Body of pancreas (tissue), 4 donors: ENCODE results near the gene QARS1. TPM values are rescaled to one million over a fixed set of nuclear protein-coding genes. Genes with fewer than 3 reads are reported as not detected.

ENCODE experiments used
- ATAC-seq: fragments of 150-250 bp; one replicate; pipeline ENCODE4 v1.9.1; 2016
- DNase-seq, 4 donors: peaks; one replicate each; pipeline ENCODE4 v3.0.0-alpha.2; 2019
- H3K27ac ChIP-seq, 4 donors: fragments of 200-600 bp; sonication (generic); 1 replicate in 3 of 4; 2 replicates in 1 of 4; pipeline versions ENCODE4 v1.5.1 to v1.6.1; 2016 to 2019; ENCODE audit warnings: mild to moderate bottlenecking in 1 of 4, mixed read lengths in 1 of 4, moderate library complexity in 1 of 4
- H3K27me3 ChIP-seq, 2 donors: fragments of 200-600 bp; sonication (generic); one replicate each; pipeline ENCODE4 v1.6.0; 2016; ENCODE audit warnings: mild to moderate bottlenecking in 1 of 2
- H3K36me3 ChIP-seq, 2 donors: fragments of 200-600 bp; sonication (generic); replicated peaks in 1 of 2; 2 replicates each; pipeline ENCODE4 v1.5.1; 2016; ENCODE audit warnings: low read depth in 2 of 2; ENCODE audit not compliant: insufficient read depth in 1 of 2
- H3K4me1 ChIP-seq: fragments of 200-600 bp; sonication (generic); one replicate; pipeline ENCODE4 v1.6.0; 2016
- H3K4me3 ChIP-seq, 2 donors: fragments of 200-600 bp; sonication (generic); 1 replicate in 1 of 2; 2 replicates in 1 of 2; pipeline ENCODE4 v1.5.1; 2016 to 2019
- H3K9me3 ChIP-seq, 3 donors: fragments of 200-600 bp; sonication (generic); 1 replicate in 2 of 3; 2 replicates in 1 of 3; pipeline ENCODE4 v1.5.1; 2016
- POLR2A ChIP-seq, 3 donors: fragments of 450-650 bp; IDR thresholded peaks; one replicate each; pipeline ENCODE4 v1.6.1; 2016; ENCODE audit warnings: antibody characterized with exemption in 3 of 3, mild to moderate bottlenecking in 2 of 3
- WGBS, 2 donors: methylation state at CpG; one replicate each; pipeline ENCODE4 v1.1.5; 2017; 5-methylcytosine and 5-hydroxymethylcytosine counted together
- intact Hi-C: fragments of 100-400 bp; cut with DNase I; formaldehyde crosslinking; loops from one replicate; pipeline ENCODE4 v1.15.1; 2023
- total RNA-seq, 2 donors: library from RNA; depleted of rRNA; stranded (reverse); fragments of >200 nt; gene quantifications; one replicate each; pipeline ENCODE4 v1.1.0, GENCODE V29; 2016
- TF ChIP-seq, protein P1 (sequence below), 7 experiments: fragments of 450-650 bp in 4 of 7; fragments of 200-600 bp in 3 of 7; sonication (generic) in 3 of 7; IDR thresholded peaks; one replicate each; pipeline ENCODE4 v1.5.1; 2016 to 2019; ENCODE audit warnings: antibody characterized with exemption in 7 of 7

QARS1 gene
- total RNA-seq, 2 donors from 2014 or later: 135 to 223 TPM

DNA sequence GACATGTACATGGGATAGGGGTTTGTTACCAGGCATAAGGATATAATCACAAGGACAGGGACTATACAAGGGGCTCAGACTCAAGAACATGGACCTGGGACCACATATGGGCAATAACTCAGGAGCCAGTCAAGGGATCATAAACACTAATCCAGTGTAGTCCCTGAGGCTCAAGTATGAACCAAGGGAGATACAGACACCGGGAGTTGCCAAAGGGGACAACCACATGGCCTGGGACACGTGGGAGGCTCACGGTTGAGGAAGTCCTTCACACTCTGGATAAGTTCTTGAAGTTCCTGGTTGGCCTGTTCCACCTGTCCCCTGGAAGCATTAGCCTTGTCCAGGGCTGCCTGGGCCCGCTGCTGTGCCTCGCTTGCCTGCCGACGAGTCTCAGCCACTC, 17.9 kb upstream of the QARS1 start:
- no peaks in the 10 kb centered on the region for H3K9me3 ChIP-seq
- no peak overlapping the region for H3K4me3 ChIP-seq
- peaks cover 20% of the 10 kb centered on the region for H3K4me1 ChIP-seq
- intact Hi-C loops: no loop called here
- ATAC-seq (no peak), DNase-seq (no peak)
- no peak for TF ChIP-seq POLR2A (IDR thresholded peaks at IDR 0.05)
- TF ChIP-seq, protein P1, sequence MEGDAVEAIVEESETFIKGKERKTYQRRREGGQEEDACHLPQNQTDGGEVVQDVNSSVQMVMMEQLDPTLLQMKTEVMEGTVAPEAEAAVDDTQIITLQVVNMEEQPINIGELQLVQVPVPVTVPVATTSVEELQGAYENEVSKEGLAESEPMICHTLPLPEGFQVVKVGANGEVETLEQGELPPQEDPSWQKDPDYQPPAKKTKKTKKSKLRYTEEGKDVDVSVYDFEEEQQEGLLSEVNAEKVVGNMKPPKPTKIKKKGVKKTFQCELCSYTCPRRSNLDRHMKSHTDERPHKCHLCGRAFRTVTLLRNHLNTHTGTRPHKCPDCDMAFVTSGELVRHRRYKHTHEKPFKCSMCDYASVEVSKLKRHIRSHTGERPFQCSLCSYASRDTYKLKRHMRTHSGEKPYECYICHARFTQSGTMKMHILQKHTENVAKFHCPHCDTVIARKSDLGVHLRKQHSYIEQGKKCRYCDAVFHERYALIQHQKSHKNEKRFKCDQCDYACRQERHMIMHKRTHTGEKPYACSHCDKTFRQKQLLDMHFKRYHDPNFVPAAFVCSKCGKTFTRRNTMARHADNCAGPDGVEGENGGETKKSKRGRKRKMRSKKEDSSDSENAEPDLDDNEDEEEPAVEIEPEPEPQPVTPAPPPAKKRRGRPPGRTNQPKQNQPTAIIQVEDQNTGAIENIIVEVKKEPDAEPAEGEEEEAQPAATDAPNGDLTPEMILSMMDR (IDR thresholded peaks at IDR 0.05): no peak
- H3K27ac ChIP-seq: no peak overlapping the region
- WGBS, 2 donors: 79 to 89% methylated on average over 3 to 5 of the region's 7 CpGs
- peaks cover 0 to 12% of the 10 kb centered on the region in 2 donors for H3K36me3 ChIP-seq
- no peaks in the 10 kb centered on the region for H3K27me3 ChIP-seq

DNA sequence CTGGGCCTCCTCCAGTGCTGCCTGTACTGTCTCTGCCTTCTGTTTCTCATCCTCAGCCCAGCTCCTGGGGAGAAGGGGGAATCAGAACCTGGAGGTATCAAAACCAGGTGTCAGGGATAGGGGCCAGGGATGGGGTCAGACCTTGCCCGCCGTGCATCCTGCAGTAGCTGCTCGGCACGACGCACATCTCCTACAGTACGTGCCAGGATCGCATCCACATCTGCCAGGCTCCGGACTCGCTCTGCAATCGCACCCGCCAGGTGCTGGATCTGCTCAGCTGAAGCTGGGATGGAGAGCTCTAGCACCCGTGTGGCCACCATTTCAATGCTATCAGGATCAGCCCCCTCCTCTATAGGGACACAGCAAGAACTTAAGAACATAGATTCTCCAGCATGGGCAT, 17.5 kb upstream of the QARS1 start:
- intact Hi-C loops: no loop called here
- Histone ChIP-seq H3K27me3 (no peaks in the 10 kb centered on the region), H3K9me3 (no peaks in the 10 kb centered on the region), H3K27ac (no peak overlapping the region), H3K4me1 (peaks cover 20% of the 10 kb centered on the region), H3K4me3 (no peak overlapping the region), H3K36me3 (peaks cover 4 to 16% of the 10 kb centered on the region in 2 donors)
- ATAC-seq: no peak
- TF ChIP-seq, protein P1 (IDR thresholded peaks at IDR 0.05): no peak
- no peak for TF ChIP-seq POLR2A (IDR thresholded peaks at IDR 0.05)
- WGBS, 2 donors: 93 to 96% methylated on average over 12 of the region's 12 CpGs
- DNase-seq: no peak

DNA sequence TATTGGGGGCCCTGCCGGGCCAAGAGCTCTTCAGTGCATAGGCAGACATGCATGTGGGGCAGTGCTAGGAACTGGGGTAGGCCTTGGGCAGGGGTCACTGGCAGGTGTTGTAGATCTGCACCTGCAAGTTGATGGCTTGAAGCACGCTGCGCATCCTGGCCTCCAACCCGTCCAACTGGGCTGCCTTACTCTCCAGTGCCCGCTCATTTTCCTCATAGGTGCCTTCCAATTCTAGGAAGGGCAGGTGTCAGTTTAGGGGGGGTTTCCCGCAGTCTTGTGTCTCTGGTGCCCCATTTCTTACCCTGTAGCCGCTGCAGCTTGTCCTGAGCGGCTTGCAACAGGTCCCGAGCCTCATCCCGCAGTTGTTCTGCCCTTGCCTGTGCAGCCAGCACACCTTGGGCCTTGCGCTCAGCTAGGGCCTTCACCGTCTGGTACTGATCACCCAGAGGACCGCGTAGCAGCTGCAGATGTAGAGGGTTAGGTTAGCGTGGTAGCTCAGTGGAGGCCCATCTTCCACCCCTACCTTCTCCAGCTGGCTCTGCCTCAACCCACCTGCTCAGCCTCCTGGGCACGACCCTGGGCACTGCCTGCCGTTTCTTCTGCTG, 16.7 kb upstream of the QARS1 start:
- Histone ChIP-seq H3K27me3 (no peaks in the 10 kb centered on the region), H3K9me3 (no peaks in the 10 kb centered on the region), H3K36me3 (peaks cover 10 to 23% of the 10 kb centered on the region in 2 donors), H3K4me1 (peaks cover 20% of the 10 kb centered on the region), H3K4me3 (peak overlapping the region in 1 of 2 donors; percentile 69), H3K27ac (peak overlapping the region; percentile 72 to 92 (median 88))
- intact Hi-C loops: no loop called here
- no peak for ATAC-seq
- no peak for TF ChIP-seq POLR2A (IDR thresholded peaks at IDR 0.05)
- TF ChIP-seq, protein P1 (IDR thresholded peaks at IDR 0.05): no peak
- WGBS, 2 donors: 72 to 74% methylated on average over 10 to 17 of the region's 17 CpGs
- DNase-seq: no peak

DNA sequence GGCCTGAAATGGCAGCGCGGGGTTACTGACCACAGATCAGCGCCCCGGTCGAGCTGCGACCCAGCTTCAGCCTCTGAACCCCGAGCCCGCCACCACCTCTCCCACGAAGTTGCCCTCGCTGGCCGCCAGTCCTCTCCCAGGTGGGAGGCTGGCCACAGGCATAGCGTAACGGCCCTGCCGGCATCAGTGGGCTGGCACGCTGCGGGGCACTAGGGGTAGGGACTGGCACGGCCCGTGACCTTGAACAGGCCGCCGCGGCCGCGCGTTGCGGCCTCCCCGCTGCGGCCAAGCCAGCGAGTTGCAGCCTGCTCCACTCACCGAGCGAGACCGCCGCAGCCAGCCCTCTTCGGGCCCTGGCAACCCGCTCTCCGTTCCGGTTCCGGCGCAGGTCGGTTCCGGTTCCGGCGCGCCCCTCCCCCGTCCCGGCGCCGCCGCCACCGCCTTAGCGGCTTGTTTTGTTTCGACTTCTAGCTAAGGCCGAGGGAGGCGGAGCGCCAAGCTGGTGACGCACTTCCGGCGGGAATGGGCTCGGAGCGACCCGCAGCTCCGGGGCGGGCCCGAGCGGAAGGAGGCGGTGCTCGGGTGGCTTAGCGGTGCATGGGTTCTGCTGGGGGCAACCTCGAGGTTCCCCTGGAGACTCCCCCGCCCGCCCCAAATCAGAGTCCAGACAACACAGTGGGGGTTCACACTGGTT, 16.0 kb upstream of the QARS1 start, which contains the start of gene USP19:
USP19 (minus strand) TSS at position 386 of the 694 bp plus-strand sequence. CDS start 1,678 bp downstream, outside the sequence.
- 0 to 1% methylated on average over 3 to 70 of the region's 70 CpGs for WGBS, 2 donors
- H3K36me3 ChIP-seq: peaks cover 10 to 27% of the 10 kb centered on the region in 2 donors
- H3K4me3 ChIP-seq: peak within 1 kb of the TSS; percentile 69 to 90
- intact Hi-C loops: no loop called here
- peaks cover 20% of the 10 kb centered on the region for H3K4me1 ChIP-seq
- H3K27me3 ChIP-seq: no peaks in the 10 kb centered on the region
- DNase-seq: peak; percentile 94 to 97 (median 95)
- ATAC-seq: peak; percentile 97
- TF ChIP-seq, protein P1 (IDR thresholded peaks at IDR 0.05): peak in 1 of 7 experiments; percentile 8
- TF ChIP-seq POLR2A (IDR thresholded peaks at IDR 0.05): peak; percentile 48 to 86 (median 83)
- H3K27ac ChIP-seq: peak within 1 kb of the TSS; percentile 72 to 92 (median 88)
- H3K9me3 ChIP-seq: no peaks in the 10 kb centered on the region
